ENCODE data around the gene OBP2A.

DNA sequence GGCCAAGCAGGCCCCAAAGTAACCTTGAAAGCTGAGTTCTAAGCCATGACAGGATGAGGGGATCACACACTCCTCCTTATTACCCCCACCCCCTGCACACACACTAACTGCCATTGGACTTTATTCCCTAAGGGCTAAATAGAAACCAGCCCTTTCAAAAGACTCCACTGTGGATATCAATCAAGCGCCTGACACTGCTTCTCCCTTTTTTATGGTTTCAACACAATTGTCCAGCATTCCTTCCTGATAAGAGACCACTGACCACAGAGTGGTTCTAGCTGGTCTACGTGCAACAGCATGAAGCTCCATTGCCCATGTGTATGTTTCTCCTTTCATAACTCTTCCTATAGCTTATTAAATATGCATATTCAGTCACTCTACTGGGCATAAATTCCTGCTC, 50.3 kb downstream of the OBP2A start:
- no peak for TF ChIP-seq POLR2A (IDR thresholded peaks at IDR 0.05; ENCODE audit: low read length)
- no peak for TF ChIP-seq GATA1 (IDR thresholded peaks at IDR 0.05; ENCODE audit: low read depth, low read length)

All from erythroblast (primary cell).